ENCODE measurements around the gene IRF5.

GRCh38 chr7:128931965-128932861 lies 5.5 kb upstream of the IRF5 start:
- TF ChIP-seq GATA3 (IDR thresholded peaks at IDR 0.05; ENCODE audit: low read depth, low read length) = no peak
- TF ChIP-seq GATA2 (IDR thresholded peaks at IDR 0.05; ENCODE audit: low read depth, low read length) = no peak
